Activated T-helper 17 cell treated with anti-CD3 and anti-CD28 coated beads, Interleukin-2, amount 50 U/mL, for 72 hours (primary cell): ENCODE measurements around the gene SRSF5. TPM values are rescaled to one million over a fixed set of nuclear protein-coding genes. Genes with fewer than 3 reads are reported as not detected.

Source experiments
- ATAC-seq: fragments of 150-1000 bp; cut with Tn5 transposase; replicated peaks from 2 replicates; pipeline ENCODE4 v1.10.0; 2021; ENCODE audit warnings: mild to moderate bottlenecking, moderate library complexity
- H3K27ac Mint-ChIP-seq: one replicate; pipeline ENCODE4 v1.8.0; 2022; ENCODE audit warnings: mixed read lengths
- H3K27me3 Mint-ChIP-seq: one replicate; pipeline ENCODE4 v1.8.0; 2022; ENCODE audit warnings: mixed read lengths
- H3K36me3 Mint-ChIP-seq: one replicate; pipeline ENCODE4 v1.8.0; 2022; ENCODE audit warnings: low read depth, mild to moderate bottlenecking, mixed read lengths
- H3K4me1 Mint-ChIP-seq: one replicate; pipeline ENCODE4 v1.8.0; 2022; ENCODE audit warnings: mixed read lengths
- H3K4me3 Mint-ChIP-seq: one replicate; pipeline ENCODE4 v1.8.0; 2022; ENCODE audit warnings: mild to moderate bottlenecking, mixed read lengths
- H3K9me3 Mint-ChIP-seq: one replicate; pipeline ENCODE4 v1.8.0; 2022; ENCODE audit warnings: mixed read lengths
- total RNA-seq, 2 donors: library from RNA; stranded (reverse); gene quantifications; one replicate each; pipeline ENCODE4 v1.2.3, GENCODE V29; 2022

The SRSF5 gene
- total RNA-seq, 2 donors from 2014 or later = 280 to 368 TPM

GRCh38 chr14:69755784-69756183, 11.2 kb upstream of the SRSF5 start:
- Mint-ChIP-seq H3K36me3 (no peaks in the 10 kb centered on the region), H3K4me3 (peak overlapping the region; percentile 33), H3K27me3 (no peaks in the 10 kb centered on the region), H3K27ac (peak overlapping the region; percentile 72), H3K4me1 (peaks cover 4% of the 10 kb centered on the region), H3K9me3 (no peaks in the 10 kb centered on the region)
- ATAC-seq = no peak

- no peaks in the 10 kb centered on the region for H3K27me3 Mint-ChIP-seq
- no peaks in the 10 kb centered on the region for H3K36me3 Mint-ChIP-seq
- ATAC-seq = no peak
Measured at GRCh38 chr14:69756298-69756697, 10.6 kb upstream of the SRSF5 start.

DNA sequence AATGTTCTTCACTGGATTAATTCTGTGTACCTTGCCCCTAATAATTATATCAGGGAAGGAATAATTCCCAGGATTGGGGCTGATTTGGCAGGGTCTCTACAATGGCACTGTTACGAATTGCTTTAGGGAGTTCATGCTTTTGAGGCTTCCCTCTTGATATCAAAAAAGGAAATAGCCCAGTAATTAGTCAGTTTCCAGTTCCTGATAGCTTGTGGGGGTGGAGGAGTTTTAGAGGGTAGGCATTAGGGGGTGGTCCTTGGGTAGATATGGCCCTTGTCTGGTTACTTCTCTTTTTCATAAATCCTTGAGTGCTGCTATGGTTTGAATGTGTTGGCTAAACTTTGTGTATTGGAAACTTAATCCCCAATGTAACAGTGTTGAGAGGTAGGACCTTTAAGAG, 6.1 kb upstream of the SRSF5 start:
- ATAC-seq = no peak

More at GRCh38 chr14:69756298-69756697, 10.6 kb upstream of the SRSF5 start:
- Mint-ChIP-seq H3K4me1 (peaks cover 4% of the 10 kb centered on the region), H3K27ac (no peak overlapping the region), H3K9me3 (no peaks in the 10 kb centered on the region), H3K4me3 (no peak overlapping the region)

DNA sequence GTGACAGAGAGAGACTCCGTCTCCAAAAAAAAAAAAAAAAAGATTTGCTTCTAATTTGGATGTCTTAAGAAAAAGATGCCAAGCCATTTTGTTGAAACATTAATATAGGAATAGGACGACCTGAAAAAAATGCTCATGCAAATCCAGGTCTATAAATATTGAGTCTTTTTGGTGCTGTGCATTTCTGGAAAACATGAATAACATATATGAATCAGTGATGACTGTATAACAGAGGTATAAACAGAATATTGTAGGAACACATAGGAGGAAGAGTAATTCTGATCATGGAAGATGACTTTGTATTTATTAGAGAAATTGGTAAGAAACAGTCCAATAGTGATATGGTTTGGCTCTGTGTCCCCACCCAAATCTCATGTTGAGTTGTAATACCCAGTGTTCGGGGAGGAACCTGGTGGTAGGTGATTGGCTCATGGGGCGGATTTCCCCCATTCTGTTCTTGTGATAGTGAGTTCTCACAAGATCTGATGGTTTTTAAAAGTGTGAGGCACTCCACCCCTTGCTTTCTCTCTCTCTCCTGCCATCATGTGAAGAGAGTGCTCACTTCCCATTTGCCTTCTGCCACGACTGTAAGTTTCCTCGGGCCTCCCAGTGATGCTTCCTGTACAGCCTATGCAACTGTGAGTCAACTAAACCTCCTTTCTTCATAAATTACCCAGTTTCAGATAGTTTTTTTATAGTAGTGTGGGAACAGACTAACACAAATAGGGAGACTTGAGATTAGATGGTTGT, 3.0 kb upstream of the SRSF5 start:
- ATAC-seq = peak; percentile 58
- Mint-ChIP-seq H3K9me3 (peaks cover 3% of the 10 kb centered on the region), H3K27ac (peak overlapping the region; percentile 89), H3K27me3 (no peaks in the 10 kb centered on the region), H3K4me1 (peaks cover 33% of the 10 kb centered on the region), H3K36me3 (peaks cover 25% of the 10 kb centered on the region), H3K4me3 (peak overlapping the region; percentile 70)

More for the DNA sequence above, 6.1 kb upstream of the SRSF5 start:
- Mint-ChIP-seq H3K4me3 (no peak overlapping the region), H3K27me3 (no peaks in the 10 kb centered on the region), H3K27ac (no peak overlapping the region), H3K36me3 (no peaks in the 10 kb centered on the region), H3K9me3 (peaks cover 3% of the 10 kb centered on the region), H3K4me1 (peaks cover 16% of the 10 kb centered on the region)

GRCh38 chr14:69767369-69767999, 542 bp downstream of the SRSF5 start:
- Mint-ChIP-seq H3K27ac (peak overlapping the region; percentile 100), H3K9me3 (peaks cover 3% of the 10 kb centered on the region), H3K4me3 (peak overlapping the region; percentile 99), H3K36me3 (peaks cover 61% of the 10 kb centered on the region), H3K27me3 (no peaks in the 10 kb centered on the region), H3K4me1 (peaks cover 47% of the 10 kb centered on the region)
- peak; percentile 73 for ATAC-seq

DNA sequence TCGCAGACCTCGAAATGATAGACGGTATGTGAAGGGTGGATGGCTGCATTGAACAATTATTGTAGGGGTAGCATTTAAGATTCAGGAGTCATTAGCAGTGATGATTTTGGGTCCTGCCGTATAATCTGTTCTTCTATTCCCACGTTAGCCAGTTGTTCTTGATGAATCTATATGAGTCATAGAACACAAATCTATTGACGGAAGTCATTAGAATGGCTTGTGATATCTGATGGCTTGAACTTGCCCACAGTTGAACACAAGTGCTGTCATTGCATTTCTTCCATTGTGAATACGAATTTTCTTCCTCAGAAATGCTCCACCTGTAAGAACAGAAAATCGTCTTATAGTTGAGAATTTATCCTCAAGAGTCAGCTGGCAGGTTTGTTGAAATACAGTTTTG, 1.9 kb downstream of the SRSF5 start:
- Mint-ChIP-seq H3K27ac (peak overlapping the region; percentile 100), H3K4me3 (peak overlapping the region; percentile 99), H3K27me3 (no peaks in the 10 kb centered on the region), H3K36me3 (peaks cover 75% of the 10 kb centered on the region), H3K4me1 (peaks cover 48% of the 10 kb centered on the region), H3K9me3 (peaks cover 3% of the 10 kb centered on the region)
- no peak for ATAC-seq

DNA sequence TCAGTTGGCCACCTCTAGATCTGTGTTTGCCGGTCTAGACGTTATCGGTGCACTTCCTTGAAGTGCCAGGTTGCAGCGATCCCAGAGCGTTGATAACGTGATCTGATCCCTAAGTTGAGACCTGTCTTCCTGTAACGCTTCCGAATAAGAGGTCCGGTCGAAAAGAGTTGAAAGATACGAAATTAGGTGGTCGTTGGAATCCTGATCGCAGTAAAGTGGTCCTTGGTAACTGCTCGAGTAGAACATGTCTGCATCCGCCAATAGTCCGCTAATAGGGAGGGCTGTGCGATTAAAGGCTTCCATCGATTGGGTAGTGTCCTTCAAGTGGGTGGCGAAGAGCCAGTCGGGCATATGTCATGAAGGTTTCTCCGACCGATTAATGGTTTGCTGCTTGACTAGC, 2.7 kb downstream of the SRSF5 start:
- Mint-ChIP-seq H3K36me3 (peaks cover 82% of the 10 kb centered on the region), H3K4me1 (peaks cover 42% of the 10 kb centered on the region), H3K27me3 (no peaks in the 10 kb centered on the region), H3K4me3 (peak overlapping the region; percentile 99), H3K9me3 (no peaks in the 10 kb centered on the region), H3K27ac (peak overlapping the region; percentile 48)
- no peak for ATAC-seq

GRCh38 chr14:69770559-69770958, 3.6 kb downstream of the SRSF5 start:
- Mint-ChIP-seq H3K4me3 (peak overlapping the region; percentile 99), H3K27me3 (no peaks in the 10 kb centered on the region), H3K36me3 (peaks cover 92% of the 10 kb centered on the region), H3K4me1 (peaks cover 43% of the 10 kb centered on the region), H3K9me3 (no peaks in the 10 kb centered on the region), H3K27ac (peak overlapping the region; percentile 48)
- ATAC-seq = no peak

GRCh38 chr14:69771136-69771535, 4.2 kb downstream of the SRSF5 start:
- H3K4me3 Mint-ChIP-seq = peak overlapping the region; percentile 99
- H3K9me3 Mint-ChIP-seq = no peaks in the 10 kb centered on the region
- H3K4me1 Mint-ChIP-seq = peaks cover 44% of the 10 kb centered on the region
- no peak for ATAC-seq
- H3K27ac Mint-ChIP-seq = no peak overlapping the region
- H3K27me3 Mint-ChIP-seq = no peaks in the 10 kb centered on the region
- H3K36me3 Mint-ChIP-seq = peaks cover 97% of the 10 kb centered on the region

- no peak overlapping the region for H3K27ac Mint-ChIP-seq
- H3K4me3 Mint-ChIP-seq = peak overlapping the region; percentile 18
- peaks cover 100% of the 10 kb centered on the region for H3K36me3 Mint-ChIP-seq
- ATAC-seq = no peak
- no peaks in the 10 kb centered on the region for H3K27me3 Mint-ChIP-seq
- H3K4me1 Mint-ChIP-seq = peaks cover 56% of the 10 kb centered on the region
- H3K9me3 Mint-ChIP-seq = no peaks in the 10 kb centered on the region
Measured at GRCh38 chr14:69772082-69773017, 5.4 kb downstream of the SRSF5 start.

DNA sequence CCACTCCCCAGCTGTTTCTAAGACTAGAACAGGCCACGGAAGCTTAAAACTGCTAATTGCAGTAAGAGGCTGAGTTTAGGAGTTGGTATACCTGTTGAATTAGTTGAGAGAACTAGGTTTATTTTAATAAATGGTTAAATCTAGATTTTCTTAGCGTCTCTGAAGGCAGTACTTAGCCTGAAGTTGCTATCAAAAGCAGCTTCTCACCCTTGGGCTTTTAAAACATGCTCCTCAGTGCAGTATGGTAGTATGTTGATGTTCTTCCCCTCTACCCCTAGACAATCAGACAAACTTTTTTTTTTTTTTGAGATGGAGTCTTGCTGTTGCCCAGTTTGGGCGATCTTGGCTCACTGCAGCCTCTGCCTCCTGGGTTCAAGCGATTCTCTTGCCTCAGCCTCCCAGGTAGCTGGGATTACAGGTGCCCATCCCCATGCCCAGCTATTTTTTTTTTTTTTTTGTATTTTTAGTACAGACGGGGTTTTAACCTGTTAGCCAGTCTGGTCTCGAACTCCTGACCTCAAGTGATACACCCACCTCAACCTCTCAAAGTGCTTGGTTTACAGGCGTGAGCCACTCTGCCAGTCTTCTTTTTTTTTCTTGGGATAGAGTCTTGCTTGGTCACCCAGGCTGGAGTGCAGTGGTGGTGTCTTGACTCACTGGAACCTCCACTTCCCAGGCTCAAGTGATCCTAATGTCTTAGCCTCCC, 6.8 kb downstream of the SRSF5 start:
- Mint-ChIP-seq H3K27ac (no peak overlapping the region), H3K9me3 (no peaks in the 10 kb centered on the region), H3K36me3 (peaks cover 100% of the 10 kb centered on the region), H3K27me3 (no peaks in the 10 kb centered on the region), H3K4me1 (peaks cover 43% of the 10 kb centered on the region), H3K4me3 (peak overlapping the region; percentile 18)
- ATAC-seq = no peak

GRCh38 chr14:69775012-69775411, 8.1 kb downstream of the SRSF5 start:
- no peak for ATAC-seq
- Mint-ChIP-seq H3K4me1 (peaks cover 38% of the 10 kb centered on the region), H3K27ac (no peak overlapping the region), H3K36me3 (peaks cover 99% of the 10 kb centered on the region), H3K4me3 (no peak overlapping the region), H3K9me3 (no peaks in the 10 kb centered on the region), H3K27me3 (no peaks in the 10 kb centered on the region)

- peaks cover 33% of the 10 kb centered on the region for H3K4me1 Mint-ChIP-seq
- H3K9me3 Mint-ChIP-seq = no peaks in the 10 kb centered on the region
- no peak for ATAC-seq
- H3K27ac Mint-ChIP-seq = peak overlapping the region; percentile 44
- H3K4me3 Mint-ChIP-seq = peak overlapping the region; percentile 43
- no peaks in the 10 kb centered on the region for H3K27me3 Mint-ChIP-seq
- peaks cover 94% of the 10 kb centered on the region for H3K36me3 Mint-ChIP-seq
Measured at GRCh38 chr14:69776875-69777453, 10.0 kb downstream of the SRSF5 start.
